ENCODE results near the gene SKIC2.
"Not testable (repeated sequence)": the region's sequence is repeated elsewhere in the genome, so short reads cannot be mapped to it uniquely, and the experiment has no call there.

DNA sequence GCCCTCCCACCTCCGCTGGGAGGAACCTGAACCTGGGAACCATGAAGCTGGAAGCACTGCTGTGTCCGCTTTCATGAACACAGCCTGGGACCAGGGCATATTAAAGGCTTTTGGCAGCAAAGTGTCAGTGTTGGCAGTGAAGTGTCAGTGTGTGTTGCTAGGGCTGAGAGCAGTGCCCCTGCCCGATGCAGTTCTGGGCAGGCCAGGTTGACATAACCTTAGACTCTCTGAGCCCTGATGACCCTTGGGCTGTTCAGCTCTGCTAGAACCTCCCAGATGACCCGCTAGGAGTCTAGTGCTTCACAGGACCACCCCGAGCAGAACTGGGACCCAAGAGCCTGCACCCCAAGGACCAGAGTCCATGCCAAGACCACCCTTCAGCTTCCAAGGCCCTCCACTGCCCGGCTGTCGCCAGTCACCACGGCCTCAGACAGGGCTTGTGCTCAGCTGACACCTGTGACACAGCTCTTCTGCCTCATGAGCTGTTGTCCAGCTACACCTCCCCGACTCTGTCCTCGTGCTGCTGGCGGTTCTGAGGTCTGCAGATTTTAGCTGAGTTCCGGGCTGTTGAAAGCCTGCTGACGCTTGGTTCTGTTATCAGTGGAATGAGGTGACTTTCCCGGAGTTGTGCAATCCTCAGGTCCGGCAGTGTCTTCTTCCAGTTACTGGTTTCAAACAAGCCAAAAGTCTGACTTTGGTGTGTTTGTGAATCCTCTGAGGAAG is 43.7 kb downstream of the SKIC2 start:
- TF ChIP-seq, protein P1, sequence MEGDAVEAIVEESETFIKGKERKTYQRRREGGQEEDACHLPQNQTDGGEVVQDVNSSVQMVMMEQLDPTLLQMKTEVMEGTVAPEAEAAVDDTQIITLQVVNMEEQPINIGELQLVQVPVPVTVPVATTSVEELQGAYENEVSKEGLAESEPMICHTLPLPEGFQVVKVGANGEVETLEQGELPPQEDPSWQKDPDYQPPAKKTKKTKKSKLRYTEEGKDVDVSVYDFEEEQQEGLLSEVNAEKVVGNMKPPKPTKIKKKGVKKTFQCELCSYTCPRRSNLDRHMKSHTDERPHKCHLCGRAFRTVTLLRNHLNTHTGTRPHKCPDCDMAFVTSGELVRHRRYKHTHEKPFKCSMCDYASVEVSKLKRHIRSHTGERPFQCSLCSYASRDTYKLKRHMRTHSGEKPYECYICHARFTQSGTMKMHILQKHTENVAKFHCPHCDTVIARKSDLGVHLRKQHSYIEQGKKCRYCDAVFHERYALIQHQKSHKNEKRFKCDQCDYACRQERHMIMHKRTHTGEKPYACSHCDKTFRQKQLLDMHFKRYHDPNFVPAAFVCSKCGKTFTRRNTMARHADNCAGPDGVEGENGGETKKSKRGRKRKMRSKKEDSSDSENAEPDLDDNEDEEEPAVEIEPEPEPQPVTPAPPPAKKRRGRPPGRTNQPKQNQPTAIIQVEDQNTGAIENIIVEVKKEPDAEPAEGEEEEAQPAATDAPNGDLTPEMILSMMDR (IDR thresholded peaks at IDR 0.05; ENCODE audit: low read depth, low read length, poor library complexity, severe bottlenecking), result not testable (repeated sequence)
- not testable (repeated sequence) for TF ChIP-seq EZH2phosphoT487 (IDR thresholded peaks at IDR 0.05; ENCODE audit: borderline replicate concordance, low read length)
